GM21381 (cell line): ENCODE data around the gene ZFP42.
"Not testable (repeated sequence)": the region's sequence is repeated elsewhere in the genome, so short reads cannot be mapped to it uniquely, and the experiment has no call there.

Experiments used
- ATAC-seq: cut with Tn5 transposase; IDR thresholded peaks from one replicate; pipeline ENCODE4 v1.9.1; 2021; ENCODE audit warnings: mild to moderate bottlenecking, moderate library complexity; ENCODE audit not compliant: unreplicated experiment

ZFP42 gene

GRCh38 chr4:188018262-188018661 lies 22.7 kb downstream of the ZFP42 start:
- no peak for ATAC-seq

- ATAC-seq, result no peak
Measured at GRCh38 chr4:188021548-188022249, 26.1 kb downstream of the ZFP42 start.

- ATAC-seq, result no peak
Measured at GRCh38 chr4:188023682-188024081, 28.1 kb downstream of the ZFP42 start.

- ATAC-seq, result no peak
Measured at GRCh38 chr4:188025476-188025875, 29.9 kb downstream of the ZFP42 start.

- no peak for ATAC-seq
Measured at GRCh38 chr4:188029114-188029513, 33.5 kb downstream of the ZFP42 start.

- no peak for ATAC-seq
Measured at GRCh38 chr4:188030401-188030800, 34.8 kb downstream of the ZFP42 start.

- no peak for ATAC-seq
Measured at GRCh38 chr4:188031751-188032150, 36.2 kb downstream of the ZFP42 start.

DNA sequence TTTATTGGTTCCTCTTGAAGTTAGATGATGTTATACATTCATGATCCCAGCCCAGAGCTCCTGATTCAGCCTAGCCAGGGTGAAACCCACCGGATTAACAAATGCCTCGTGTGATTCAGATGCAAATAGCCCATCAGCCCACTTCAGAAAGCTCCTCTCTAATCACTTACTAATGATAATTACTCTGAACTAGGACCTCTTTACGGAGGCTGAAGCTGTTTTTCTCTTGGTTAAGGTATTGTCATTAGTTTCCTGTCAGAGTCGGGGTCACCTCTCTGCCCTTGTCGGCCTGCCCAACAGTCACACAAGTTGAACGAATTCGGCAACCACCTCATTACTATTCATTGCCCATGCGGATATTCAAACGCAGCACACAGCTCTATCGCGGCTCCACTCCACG lies 36.6 kb downstream of the ZFP42 start:
- ATAC-seq, result no peak

DNA sequence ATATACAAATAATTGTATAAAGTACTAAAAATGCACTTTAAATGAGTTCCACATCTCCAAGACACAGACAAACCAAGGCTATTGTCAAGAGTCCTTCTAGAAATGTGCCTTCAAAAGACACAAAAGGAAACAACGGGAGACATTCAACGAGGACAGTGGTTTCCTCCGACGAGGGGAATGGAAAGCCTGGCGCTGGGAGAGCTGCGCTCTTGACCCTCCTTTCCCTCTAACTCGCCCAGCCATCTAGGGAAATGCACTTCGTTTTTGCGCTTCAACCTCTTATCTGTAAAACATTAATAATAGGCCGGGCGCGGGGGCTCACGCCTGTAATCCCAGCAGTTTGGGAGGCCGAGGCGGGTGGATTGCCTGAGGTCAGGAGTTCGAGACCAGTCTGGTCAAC lies 37.0 kb downstream of the ZFP42 start:
- ATAC-seq, result no peak

- no peak for ATAC-seq
Measured at GRCh38 chr4:188037003-188037713, 41.6 kb downstream of the ZFP42 start.

DNA sequence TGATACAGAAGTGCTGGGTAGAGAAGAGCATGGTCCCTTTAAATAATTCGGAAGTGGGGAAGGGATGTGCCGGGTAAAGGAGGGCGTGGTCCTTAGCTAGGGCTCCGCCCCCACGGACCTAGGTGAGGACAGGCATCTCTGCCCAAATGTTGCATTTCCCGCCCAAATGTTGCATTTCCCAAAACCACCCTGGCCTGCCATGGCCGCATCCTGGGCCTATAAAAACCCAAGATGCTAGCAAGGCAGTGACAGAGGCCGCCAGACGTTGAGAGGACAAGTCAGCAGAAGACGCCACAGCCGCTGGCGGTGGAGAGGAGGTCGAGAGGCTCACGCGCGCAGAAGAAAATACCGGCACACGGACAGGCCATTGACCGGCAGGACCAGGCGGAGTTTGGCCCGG lies 46.1 kb downstream of the ZFP42 start:
- ATAC-seq, result no peak

- ATAC-seq, result no peak
Measured at GRCh38 chr4:188042191-188042590, 46.6 kb downstream of the ZFP42 start.

GRCh38 chr4:188043154-188043553 lies 47.6 kb downstream of the ZFP42 start:
- ATAC-seq, result no peak

DNA sequence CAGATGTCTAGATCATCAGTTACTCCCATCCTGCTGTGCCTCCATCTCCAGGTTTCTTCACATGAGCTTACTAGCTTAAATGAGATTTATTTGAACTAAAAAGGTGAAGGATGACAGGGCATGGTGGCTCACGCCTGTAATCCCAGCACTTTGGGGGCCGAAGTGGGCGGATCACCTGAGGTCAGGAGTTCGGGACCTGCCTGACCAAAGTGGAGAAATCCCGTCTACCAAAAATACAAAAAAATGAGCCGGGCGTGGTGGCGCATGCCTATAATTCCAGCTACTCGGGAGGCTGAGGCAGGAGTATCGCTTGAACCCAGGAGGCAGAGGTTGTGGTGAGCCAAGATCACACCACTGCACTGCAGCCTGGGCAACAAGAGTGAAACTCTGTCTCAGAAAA lies 49.9 kb downstream of the ZFP42 start:
- not testable (repeated sequence) for ATAC-seq

DNA sequence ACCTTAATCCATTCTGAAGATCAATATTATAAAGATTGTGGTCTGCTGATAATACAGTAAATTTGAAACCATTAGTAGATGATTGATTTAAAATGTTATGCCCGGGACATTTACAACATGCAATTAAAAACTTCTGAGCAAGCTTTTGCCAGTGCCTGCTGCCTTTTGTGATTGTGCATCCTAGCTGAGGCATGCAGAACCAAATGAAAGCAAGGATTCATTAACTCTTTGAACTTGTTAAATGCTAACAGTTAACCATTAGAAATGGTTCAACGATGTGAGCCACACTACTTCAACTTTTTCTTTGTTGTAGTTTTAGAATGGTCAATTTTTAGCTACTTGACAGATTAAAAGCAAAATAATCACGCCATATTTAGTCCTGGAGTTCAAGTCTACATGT lies 51.1 kb downstream of the ZFP42 start:
- ATAC-seq, result no peak

DNA sequence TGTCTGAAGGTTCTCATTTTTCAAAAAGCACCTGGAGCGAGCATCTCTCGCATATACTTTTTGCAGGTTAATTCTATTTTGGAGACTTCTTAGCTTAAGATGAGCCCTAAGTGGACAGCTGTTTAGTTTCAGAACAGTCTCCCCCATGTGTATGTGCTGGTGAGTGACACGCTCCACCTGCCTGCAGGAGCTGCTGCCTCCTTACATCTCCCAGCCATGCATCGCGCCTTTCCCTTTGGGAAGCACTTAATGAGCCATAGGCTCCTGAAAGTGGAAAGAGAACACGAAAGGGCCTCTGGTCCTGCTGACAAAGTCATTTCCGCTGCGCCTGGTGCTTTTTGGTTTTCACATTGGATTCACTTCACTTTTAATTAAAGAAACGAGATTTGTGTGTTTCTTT lies 57.7 kb downstream of the ZFP42 start:
- no peak for ATAC-seq
